ENCODE data around the gene SYNRG. TPM values are rescaled to one million over a fixed set of nuclear protein-coding genes. Genes with fewer than 3 reads are reported as not detected.
"Not testable (repeated sequence)": the region's sequence is repeated elsewhere in the genome, so short reads cannot be mapped to it uniquely, and the experiment has no call there.

The SYNRG gene
- total and polyA plus RNA-seq, 4 donors = 5.9 to 67.4 (median 22.3) TPM

DNA sequence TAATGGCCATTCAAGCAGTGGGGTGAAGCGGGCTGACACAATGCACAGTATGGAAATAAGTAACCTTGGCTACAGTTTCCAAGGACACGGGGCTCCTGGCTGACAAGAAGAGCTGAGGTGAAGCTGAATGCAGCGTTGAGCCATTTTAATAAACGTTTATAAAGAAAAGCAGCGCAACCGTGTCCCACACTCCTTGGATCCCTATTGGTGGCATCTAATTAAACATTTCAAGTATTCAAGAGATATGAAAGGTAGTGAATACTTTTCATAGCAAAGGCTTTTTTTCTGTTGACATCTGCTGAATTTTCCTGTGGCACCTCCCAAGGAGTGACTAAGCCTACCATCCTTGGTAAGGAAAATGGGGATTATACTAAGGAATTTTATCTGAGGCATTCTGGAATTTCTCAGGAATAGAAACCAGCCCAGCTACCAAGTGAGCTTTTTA is 93.1 kb downstream of the SYNRG start:
- Histone ChIP-seq H3K27me3 (ENCODE audit: control insufficient read depth in 3 of 3, insufficient read depth in 3 of 3, low read length in 2 of 3) (no peaks in the 10 kb centered on the region), H3K4me1 (ENCODE audit: control insufficient read depth in 5 of 5, insufficient read depth in 5 of 5, low read length in 5 of 5) (peaks cover 0 to 3% (median 0%) of the 10 kb centered on the region in 5 donors), H3K27ac (ENCODE audit: low read depth in 1 of 2, low read length in 1 of 2) (no peak overlapping the region), H3K9ac (ENCODE audit: insufficient read depth in 1 of 2, low read length in 2 of 2) (no peak overlapping the region), H3K36me3 (ENCODE audit: control insufficient read depth in 4 of 4, insufficient read depth in 4 of 4, low read length in 4 of 4) (peaks cover 7 to 43% (median 31%) of the 10 kb centered on the region in 4 donors), H3K4me3 (no peak overlapping the region), H3K9me3 (ENCODE audit: control insufficient read depth in 4 of 4, insufficient read depth in 3 of 4, low read length in 3 of 4) (no peaks in the 10 kb centered on the region)
- ATAC-seq (ENCODE audit: insufficient read depth, low FRiP score) = no peak
- TF ChIP-seq, protein P1, sequence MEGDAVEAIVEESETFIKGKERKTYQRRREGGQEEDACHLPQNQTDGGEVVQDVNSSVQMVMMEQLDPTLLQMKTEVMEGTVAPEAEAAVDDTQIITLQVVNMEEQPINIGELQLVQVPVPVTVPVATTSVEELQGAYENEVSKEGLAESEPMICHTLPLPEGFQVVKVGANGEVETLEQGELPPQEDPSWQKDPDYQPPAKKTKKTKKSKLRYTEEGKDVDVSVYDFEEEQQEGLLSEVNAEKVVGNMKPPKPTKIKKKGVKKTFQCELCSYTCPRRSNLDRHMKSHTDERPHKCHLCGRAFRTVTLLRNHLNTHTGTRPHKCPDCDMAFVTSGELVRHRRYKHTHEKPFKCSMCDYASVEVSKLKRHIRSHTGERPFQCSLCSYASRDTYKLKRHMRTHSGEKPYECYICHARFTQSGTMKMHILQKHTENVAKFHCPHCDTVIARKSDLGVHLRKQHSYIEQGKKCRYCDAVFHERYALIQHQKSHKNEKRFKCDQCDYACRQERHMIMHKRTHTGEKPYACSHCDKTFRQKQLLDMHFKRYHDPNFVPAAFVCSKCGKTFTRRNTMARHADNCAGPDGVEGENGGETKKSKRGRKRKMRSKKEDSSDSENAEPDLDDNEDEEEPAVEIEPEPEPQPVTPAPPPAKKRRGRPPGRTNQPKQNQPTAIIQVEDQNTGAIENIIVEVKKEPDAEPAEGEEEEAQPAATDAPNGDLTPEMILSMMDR (IDR thresholded peaks at IDR 0.05; ENCODE audit: control extremely low read depth, extremely low read depth) = no peak
- peak in 1 of 3 donors; percentile 18 for DNase-seq
- WGBS, 2 donors = 86 to 90% methylated on average over 6 of the region's 6 CpGs

- H3K9me3 ChIP-seq (ENCODE audit: control insufficient read depth in 4 of 4, insufficient read depth in 3 of 4, low read length in 3 of 4) = no peaks in the 10 kb centered on the region
- peaks cover 0 to 3% (median 0%) of the 10 kb centered on the region in 5 donors for H3K4me1 ChIP-seq (ENCODE audit: control insufficient read depth in 5 of 5, insufficient read depth in 5 of 5, low read length in 5 of 5)
- H3K4me3 ChIP-seq = no peak overlapping the region
- no peak for ATAC-seq (ENCODE audit: insufficient read depth, low FRiP score)
- H3K9ac ChIP-seq (ENCODE audit: insufficient read depth in 1 of 2, low read length in 2 of 2) = no peak overlapping the region
- H3K27me3 ChIP-seq (ENCODE audit: control insufficient read depth in 3 of 3, insufficient read depth in 3 of 3, low read length in 2 of 3) = no peaks in the 10 kb centered on the region
- TF ChIP-seq, protein P1 (IDR thresholded peaks at IDR 0.05; ENCODE audit: control extremely low read depth, extremely low read depth) = no peak
- 91 to 95% methylated on average over 10 of the region's 10 CpGs for WGBS, 2 donors
- no peak for DNase-seq
- H3K36me3 ChIP-seq (ENCODE audit: control insufficient read depth in 4 of 4, insufficient read depth in 4 of 4, low read length in 4 of 4) = peaks cover 7 to 32% (median 16%) of the 10 kb centered on the region in 4 donors
- H3K27ac ChIP-seq (ENCODE audit: low read depth in 1 of 2, low read length in 1 of 2) = no peak overlapping the region
Measured at GRCh38 chr17:37513711-37514110, 95.5 kb downstream of the SYNRG start.

- Histone ChIP-seq H3K27ac (ENCODE audit: low read depth in 1 of 2, low read length in 1 of 2) (no peak overlapping the region), H3K4me1 (ENCODE audit: control insufficient read depth in 5 of 5, insufficient read depth in 5 of 5, low read length in 5 of 5) (peaks cover 0 to 3% (median 0%) of the 10 kb centered on the region in 5 donors), H3K9me3 (ENCODE audit: control insufficient read depth in 4 of 4, insufficient read depth in 3 of 4, low read length in 3 of 4) (no peaks in the 10 kb centered on the region), H3K9ac (ENCODE audit: insufficient read depth in 1 of 2, low read length in 2 of 2) (no peak overlapping the region), H3K27me3 (ENCODE audit: control insufficient read depth in 3 of 3, insufficient read depth in 3 of 3, low read length in 2 of 3) (no peaks in the 10 kb centered on the region), H3K36me3 (ENCODE audit: control insufficient read depth in 4 of 4, insufficient read depth in 4 of 4, low read length in 4 of 4) (peaks cover 3 to 22% (median 9%) of the 10 kb centered on the region in 4 donors), H3K4me3 (no peak overlapping the region)
- 87 to 91% methylated on average over 24 of the region's 24 CpGs for WGBS, 2 donors
- DNase-seq (no peak), ATAC-seq (ENCODE audit: insufficient read depth, low FRiP score) (no peak)
- TF ChIP-seq, protein P1 (IDR thresholded peaks at IDR 0.05; ENCODE audit: control extremely low read depth, extremely low read depth) = no peak
Measured at GRCh38 chr17:37512442-37513068, 96.7 kb downstream of the SYNRG start.

- not testable (repeated sequence) for H3K9me3 ChIP-seq (ENCODE audit: control insufficient read depth in 4 of 4, insufficient read depth in 3 of 4, low read length in 3 of 4); H3K4me1 ChIP-seq (ENCODE audit: control insufficient read depth in 5 of 5, insufficient read depth in 5 of 5, low read length in 5 of 5); ATAC-seq (ENCODE audit: insufficient read depth, low FRiP score); H3K4me3 ChIP-seq; H3K27me3 ChIP-seq (ENCODE audit: control insufficient read depth in 3 of 3, insufficient read depth in 3 of 3, low read length in 2 of 3); DNase-seq; H3K9ac ChIP-seq (ENCODE audit: insufficient read depth in 1 of 2, low read length in 2 of 2); H3K27ac ChIP-seq (ENCODE audit: low read depth in 1 of 2, low read length in 1 of 2)
- WGBS, 2 donors = 81 to 86% methylated on average over 1 of the region's 1 CpG
- H3K36me3 ChIP-seq (ENCODE audit: control insufficient read depth in 4 of 4, insufficient read depth in 4 of 4, low read length in 4 of 4) = peaks cover 3 to 15% (median 6%) of the 10 kb centered on the region in 4 donors
Measured at GRCh38 chr17:37511642-37512041, 97.6 kb downstream of the SYNRG start.

Measured in lung (tissue), 12 donors.